ENCODE measurements around the gene TSEN34. TPM values are rescaled to one million over a fixed set of nuclear protein-coding genes. Genes with fewer than 3 reads are reported as not detected.
A peak's percentile ranks its signal among the peaks of the same experiment; 100 is the strongest.
"Not testable (repeated sequence)": the region's sequence is repeated elsewhere in the genome, so short reads cannot be mapped to it uniquely, and the experiment has no call there.

The TSEN34 gene
- total RNA-seq, 1 donor, result 80.0 TPM

GRCh38 chr19:54160182-54160811, 30.8 kb upstream of the TSEN34 start:
- no peak for DNase-seq (ENCODE audit: low read depth in 2 of 3, low spot score in 2 of 3)

DNA sequence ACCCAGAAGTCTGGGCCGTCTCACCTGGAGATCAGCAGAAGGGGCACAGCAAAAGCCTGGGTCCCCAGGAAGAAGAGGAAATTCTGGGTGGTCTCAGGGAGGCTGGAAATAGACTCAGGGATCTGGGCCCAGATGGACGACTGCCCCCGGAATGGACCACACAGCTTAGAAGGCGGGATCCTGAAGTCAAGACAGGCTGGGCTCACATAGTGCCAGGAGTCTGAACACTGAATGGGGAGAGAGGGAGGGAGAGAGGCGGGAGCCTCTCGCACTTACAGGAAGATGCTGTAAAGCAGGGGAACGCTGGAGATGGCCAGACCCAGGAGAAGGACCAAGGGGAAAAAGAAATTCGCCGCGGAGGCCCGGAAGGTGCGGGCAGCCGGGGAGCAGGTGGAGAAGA, 30.3 kb upstream of the TSEN34 start:
- no peak for DNase-seq (ENCODE audit: low read depth in 2 of 3, low spot score in 2 of 3)

DNA sequence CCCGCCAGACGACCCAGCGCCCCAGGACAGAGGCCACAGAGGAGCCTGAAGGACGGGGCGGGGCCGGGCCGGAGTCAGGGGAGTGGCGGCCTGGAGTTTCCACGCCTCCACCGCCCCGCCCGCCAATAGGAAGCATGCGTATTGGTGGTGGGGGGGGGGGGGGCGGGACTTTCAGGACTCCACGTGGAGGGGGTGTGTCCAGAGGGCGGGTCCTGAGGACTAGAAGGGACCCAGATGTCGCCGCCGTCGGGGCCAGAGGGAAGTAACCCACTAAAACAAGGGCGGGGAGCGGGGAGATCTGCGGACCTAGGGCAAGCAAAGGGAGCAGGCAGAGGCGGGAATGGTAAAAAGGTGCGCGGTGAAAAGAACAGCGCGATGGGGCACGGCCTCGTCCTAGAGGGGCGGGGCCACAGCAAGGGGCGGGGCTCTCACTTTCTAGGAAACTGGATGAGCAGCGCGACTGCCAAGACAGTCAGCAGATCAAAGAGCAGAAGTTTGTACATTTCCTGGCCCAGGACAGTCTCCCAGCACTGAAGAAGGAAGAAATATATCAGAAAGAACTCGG, 28.8 kb upstream of the TSEN34 start:
- DNase-seq (ENCODE audit: low read depth in 2 of 3, low spot score in 2 of 3), result peak; percentile 74 to 92 (median 89)

- no peak for DNase-seq (ENCODE audit: low read depth in 2 of 3, low spot score in 2 of 3)
Observed at GRCh38 chr19:54162884-54163283, 28.2 kb upstream of the TSEN34 start.

DNA sequence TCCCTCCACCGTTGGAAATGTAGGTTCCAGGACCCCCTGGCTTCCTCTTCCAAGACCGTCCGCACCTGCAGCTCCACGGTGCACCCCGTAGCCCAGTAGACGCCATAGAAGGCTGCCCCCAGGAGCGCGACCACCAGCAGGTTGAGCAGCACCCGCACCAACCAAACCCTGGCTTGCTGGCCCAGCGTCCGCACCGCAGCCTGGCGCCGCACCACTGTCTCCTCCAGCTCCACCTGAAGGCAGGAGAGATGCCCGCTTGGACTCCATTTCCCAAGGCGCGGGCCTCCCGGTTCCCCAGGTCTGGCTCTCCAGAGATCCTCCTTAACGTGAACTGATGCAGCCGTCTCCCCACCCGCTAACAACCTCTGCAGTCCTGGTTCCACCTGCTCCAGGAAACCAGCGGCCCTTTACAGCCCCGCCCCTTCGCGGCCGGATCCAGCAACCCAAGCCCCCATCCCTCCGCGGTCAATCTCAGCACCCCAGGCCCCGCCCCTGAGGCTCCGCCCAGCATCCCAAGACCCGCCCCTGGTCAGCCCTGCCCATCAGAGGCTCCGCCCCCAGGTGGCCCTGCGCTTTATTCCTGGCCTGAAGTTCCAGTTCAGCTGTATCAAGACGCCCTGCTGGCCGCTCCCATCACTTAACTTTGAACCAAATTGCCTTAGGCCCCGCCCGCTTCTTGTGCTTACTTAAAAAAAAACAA, 26.6 kb upstream of the TSEN34 start:
- peak in 2 of 3 donors; percentile 71 to 73 for DNase-seq (ENCODE audit: low read depth in 2 of 3, low spot score in 2 of 3)

GRCh38 chr19:54165222-54165621, 25.9 kb upstream of the TSEN34 start:
- DNase-seq (ENCODE audit: low read depth in 2 of 3, low spot score in 2 of 3), result no peak

GRCh38 chr19:54168174-54168917, 22.8 kb upstream of the TSEN34 start:
- peak; percentile 79 to 87 (median 84) for DNase-seq (ENCODE audit: low read depth in 2 of 3, low spot score in 2 of 3)

DNA sequence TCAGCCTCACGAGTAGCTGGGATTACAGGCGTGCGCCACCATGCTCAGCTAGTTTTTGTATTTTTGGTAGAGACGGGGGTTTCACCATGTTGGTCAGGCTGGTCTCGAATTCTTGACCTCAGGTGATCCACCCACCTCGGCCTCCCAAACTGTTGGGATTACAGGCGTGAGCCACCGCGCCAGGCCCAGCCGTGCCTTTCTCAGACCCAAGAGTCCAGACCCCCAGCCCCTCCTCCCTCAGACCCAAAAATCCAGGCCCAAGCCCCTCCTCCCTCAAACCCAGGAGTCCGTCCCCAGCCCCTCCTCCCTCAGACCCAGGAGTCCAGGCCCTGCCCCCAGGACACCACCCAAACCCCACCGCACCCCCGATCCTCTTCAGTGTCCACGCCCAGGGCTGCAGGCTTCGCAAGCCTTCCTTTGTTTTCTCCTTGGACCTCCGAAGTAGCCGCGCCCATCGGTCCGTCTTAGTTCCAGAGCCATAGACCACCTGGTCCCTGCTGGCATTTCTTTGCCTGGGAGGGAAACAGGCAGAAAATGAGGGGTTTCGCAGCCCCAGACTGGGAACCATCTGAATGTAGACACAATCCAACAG, 21.9 kb upstream of the TSEN34 start:
- no peak for DNase-seq (ENCODE audit: low read depth in 2 of 3, low spot score in 2 of 3)

GRCh38 chr19:54171736-54172431, 19.2 kb upstream of the TSEN34 start:
- DNase-seq (ENCODE audit: low read depth in 2 of 3, low spot score in 2 of 3), result not testable (repeated sequence)

DNA sequence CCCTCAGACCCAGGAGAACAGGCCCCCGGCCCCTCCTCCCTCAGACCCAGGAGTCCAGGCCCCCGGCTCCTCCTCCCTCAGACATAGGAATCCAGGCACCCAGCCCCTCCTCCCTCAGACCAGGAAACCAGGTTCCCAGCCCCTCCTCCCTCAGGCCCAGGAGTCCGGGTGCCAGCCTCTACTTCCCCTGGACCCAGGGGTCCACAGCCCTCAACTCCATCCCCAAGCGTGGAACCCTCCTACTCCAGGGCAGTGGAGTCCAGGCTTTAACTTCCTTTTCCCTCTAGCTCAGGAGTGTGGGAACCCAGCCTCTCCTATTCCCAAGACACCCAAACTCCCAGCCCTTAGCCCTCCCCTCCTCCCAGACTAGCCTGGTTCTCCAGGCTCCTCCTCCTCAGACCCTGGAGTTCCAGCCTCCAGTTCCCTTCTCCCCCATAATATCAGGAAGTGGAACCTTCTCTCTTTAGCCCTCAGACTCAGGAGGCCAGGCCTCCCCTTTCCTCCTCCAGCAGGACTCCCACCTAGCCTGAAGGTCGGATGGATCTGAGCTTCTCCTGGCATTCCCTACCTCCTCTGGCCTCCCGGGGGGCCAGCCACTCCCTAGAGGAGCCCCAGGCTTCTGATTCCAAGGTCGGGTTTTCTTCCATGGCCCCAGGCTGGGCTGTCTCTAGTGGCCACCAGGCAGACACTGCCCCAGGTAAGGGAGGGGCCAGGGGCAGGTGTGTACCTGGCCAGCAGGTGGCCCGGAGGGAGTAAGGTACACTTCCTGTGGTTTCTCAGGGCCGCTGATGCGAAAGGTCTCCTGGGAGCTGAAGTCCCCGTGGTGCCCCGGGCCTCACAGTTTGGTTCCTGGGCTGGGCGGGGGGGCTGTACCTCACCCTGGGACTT, 18.4 kb upstream of the TSEN34 start, which contains the start of gene TMC4:
Gene TMC4 (minus strand): TSS at position 690 of the 888 bp plus-strand sequence. CDS start 43 bp downstream, at position 647.
- DNase-seq (ENCODE audit: low read depth in 2 of 3, low spot score in 2 of 3), result no peak

DNA sequence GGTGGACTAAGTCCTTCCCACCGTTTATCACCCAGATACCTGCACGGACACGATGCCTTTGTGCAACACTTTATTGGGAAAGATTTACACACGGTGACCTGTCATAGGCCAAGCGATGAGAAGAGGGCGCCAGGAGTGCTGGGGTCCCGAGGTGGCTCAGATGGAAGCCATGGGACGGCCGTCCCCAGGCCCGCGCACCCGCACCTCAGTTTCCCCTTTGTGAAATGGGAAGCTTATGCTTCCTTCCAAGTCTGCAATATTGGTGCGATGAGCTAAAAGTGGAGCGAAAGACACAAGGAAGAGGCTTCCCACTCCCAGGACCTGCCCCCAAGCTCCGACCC, 17.8 kb upstream of the TSEN34 start:
- no peak for DNase-seq (ENCODE audit: low read depth in 2 of 3, low spot score in 2 of 3)

- DNase-seq (ENCODE audit: low read depth in 2 of 3, low spot score in 2 of 3), result no peak
Observed at GRCh38 chr19:54173951-54174834, 16.9 kb upstream of the TSEN34 start.

DNA sequence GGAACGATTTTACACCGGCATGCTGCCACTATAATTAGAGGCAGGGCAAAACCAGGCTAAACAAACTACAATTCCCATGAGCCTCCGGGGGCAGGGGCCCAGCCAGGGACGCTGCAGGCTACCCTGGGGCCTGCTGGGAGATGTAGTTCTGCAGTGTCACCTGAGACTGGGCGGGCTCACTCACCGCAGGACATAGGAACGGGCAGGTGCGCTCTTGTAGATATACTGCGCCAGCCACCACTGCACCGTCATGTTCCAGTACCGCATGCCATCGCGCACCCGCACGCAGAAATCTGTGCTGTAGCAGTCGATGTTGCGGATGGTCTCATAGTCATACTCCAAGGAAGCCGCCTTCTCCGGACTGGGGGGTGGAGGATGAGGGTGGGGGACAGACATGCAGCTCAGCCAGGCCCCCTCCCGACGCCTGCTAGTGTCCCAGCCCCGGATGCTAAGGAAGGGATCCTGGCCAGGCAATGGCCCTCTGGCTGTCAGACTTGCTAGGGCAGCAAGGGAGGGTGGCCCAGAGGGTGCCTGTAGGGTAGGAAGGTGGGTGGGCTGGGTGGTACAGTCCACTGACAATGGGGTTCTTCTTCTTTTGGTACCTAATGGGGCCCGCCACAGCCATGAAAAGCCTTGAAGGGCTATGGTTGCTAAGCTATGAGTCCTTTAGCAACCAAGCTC, 12.4 kb upstream of the TSEN34 start:
- no peak for DNase-seq (ENCODE audit: low read depth in 2 of 3, low spot score in 2 of 3)

- DNase-seq (ENCODE audit: low read depth in 2 of 3, low spot score in 2 of 3), result no peak
Observed at GRCh38 chr19:54179262-54179852, 11.8 kb upstream of the TSEN34 start.

- peak in 2 of 3 donors; percentile 69 to 86 for DNase-seq (ENCODE audit: low read depth in 2 of 3, low spot score in 2 of 3)
Observed at GRCh38 chr19:54179921-54180461, 11.1 kb upstream of the TSEN34 start.

GRCh38 chr19:54180691-54181091, 10.4 kb upstream of the TSEN34 start:
- no peak for DNase-seq (ENCODE audit: low read depth in 2 of 3, low spot score in 2 of 3)

- DNase-seq (ENCODE audit: low read depth in 2 of 3, low spot score in 2 of 3), result not testable (repeated sequence)
Observed at GRCh38 chr19:54181894-54182293, 9.2 kb upstream of the TSEN34 start.

All from hematopoietic multipotent progenitor cell (in vitro differentiated cells).